Panc1 (cell line): ENCODE measurements around the gene OLAH. TPM values are rescaled to one million over a fixed set of nuclear protein-coding genes. Genes with fewer than 3 reads are reported as not detected.

Experiments used
- ATAC-seq: fragments of 200-7000 bp; cut with Tn5 transposase; 2 replicates; pipeline ENCODE4 v1.9.1; 2020; ENCODE audit warnings: mild to moderate bottlenecking, moderate library complexity
- BruUV-seq: library from RNA; stranded (reverse); fragments of 400-500 nt; replicated peaks from 2 replicates; lab custom pipeline; 2021; lab: Mats Ljungman, UMichigan
- CTCF ChIA-PET: fragments of 300-600 bp; sonication (Branson Sonifier 250); formaldehyde crosslinking; loops from one replicate; lab custom pipeline; 2022; ENCODE audit warnings: antibody characterized with exemption; lab: Charles Lee
- POLR2A ChIA-PET: fragments of 300-600 bp; sonication (Branson Sonifier 250); formaldehyde crosslinking; loops from one replicate; lab custom pipeline; 2022; ENCODE audit warnings: antibody characterized with exemption; lab: Charles Lee
- DNase-seq: peaks from one replicate; pipeline ENCODE4 v3.0.0-alpha.2; 2010; ENCODE audit warnings: low read depth, low spot score
- H3K27ac ChIP-seq: 2 replicates; pipeline ENCODE4 v1.5.1; 2011; ENCODE audit warnings: mild to moderate bottlenecking, low read length, inconsistent platforms
- H3K27me3 ChIP-seq: fragments of 200-500 bp; sonication (Bioruptor generic); 2 replicates; pipeline ENCODE4 v1.6.0; 2014; ENCODE audit warnings: low read length, inconsistent platforms; ENCODE audit not compliant: control insufficient read depth, insufficient read depth
- H3K36me3 ChIP-seq: fragments of 200-500 bp; sonication (Bioruptor generic); 2 replicates; pipeline ENCODE4 v1.5.1; 2014; ENCODE audit warnings: inconsistent platforms, mild to moderate bottlenecking, low read length, moderate library complexity; ENCODE audit not compliant: control insufficient read depth, insufficient read depth
- H3K4me1 ChIP-seq: 2 replicates; pipeline ENCODE4 v1.5.1; 2011; ENCODE audit warnings: inconsistent platforms, mild to moderate bottlenecking, low read length, moderate library complexity; ENCODE audit not compliant: control insufficient read depth, insufficient read depth
- H3K4me3 ChIP-seq, 2 experiments: 2 replicates each; pipeline ENCODE4 v1.5.1; 2011 to 2012; ENCODE audit warnings: low read depth in 2 of 2, low read length in 2 of 2, mild to moderate bottlenecking in 2 of 2, inconsistent platforms in 1 of 2, moderate library complexity in 1 of 2
- H3K9me3 ChIP-seq: fragments of 200-500 bp; sonication (Bioruptor generic); 2 replicates; pipeline ENCODE4 v1.5.1; 2014; ENCODE audit warnings: low read depth, mild to moderate bottlenecking, inconsistent platforms, low read length, moderate library complexity; ENCODE audit not compliant: control insufficient read depth, insufficient read depth
- CTCF ChIP-seq: fragments of 450-650 bp; IDR thresholded peaks from 2 replicates; pipeline ENCODE4 v1.5.1; 2017; ENCODE audit warnings: mild to moderate bottlenecking
- SIN3A ChIP-seq: IDR thresholded peaks from 2 replicates; pipeline ENCODE4 v1.6.1; 2012; ENCODE audit warnings: low read depth, mild to moderate bottlenecking, low read length, moderate library complexity, borderline replicate concordance; ENCODE audit not compliant: insufficient read depth
- TCF7L2 ChIP-seq: IDR thresholded peaks from 2 replicates; pipeline ENCODE4 v1.6.1; 2011; ENCODE audit warnings: mild to moderate bottlenecking, low read depth, low read length, inconsistent platforms
- in situ Hi-C: cut with HindIII; loops from 2 replicates; pipeline ENCODE4 v1.10.0; 2016; ENCODE audit warnings: low sequenced_read_pairs, low pct_unique_long_range_greater_than_20kb
- intact Hi-C: fragments of 100-400 bp; cut with micrococcal nuclease; formaldehyde crosslinking; loops from one replicate; pipeline ENCODE4 v1.10.0; 2022; ENCODE audit not compliant: unreplicated experiment
- total RNA-seq: library from RNA; stranded (reverse); gene quantifications from one replicate; pipeline ENCODE4 v1.2.1, GENCODE V29; 2021; ENCODE audit not compliant: unreplicated experiment

Gene OLAH
- total RNA-seq, 1 experiment from 2014 or later = not detected

DNA sequence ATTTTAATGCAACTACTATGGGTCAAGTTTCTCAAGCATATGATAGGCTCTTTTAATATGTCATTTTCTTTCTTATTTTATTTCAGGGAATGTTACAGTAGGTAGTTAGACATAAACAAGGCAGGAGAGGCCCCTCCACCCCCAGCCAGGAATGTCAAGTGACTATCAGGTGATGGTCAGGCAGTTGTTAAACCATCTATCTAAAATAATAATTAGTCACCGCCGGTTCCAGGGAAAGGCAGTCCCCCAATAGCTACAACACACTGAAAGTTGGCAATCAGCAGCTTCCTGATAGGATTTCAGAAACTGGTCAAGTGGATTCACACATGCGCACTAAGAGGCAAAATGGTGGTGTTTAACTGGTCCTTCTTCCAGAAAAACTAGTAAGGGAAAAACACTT lies 9.3 kb downstream of the OLAH start:
- no TSS peak for BruUV-seq
- in situ Hi-C loops = no loop called here
- no peak for TF ChIP-seq TCF7L2
- no peak for TF ChIP-seq CTCF
- TF ChIP-seq SIN3A = no peak
- Histone ChIP-seq H3K9me3 (no peaks in the 10 kb centered on the region), H3K4me1 (no peaks in the 10 kb centered on the region), H3K27ac (no peak overlapping the region), H3K27me3 (no peaks in the 10 kb centered on the region), H3K36me3 (no peaks in the 10 kb centered on the region), H3K4me3 (no peak overlapping the region)
- intact Hi-C loops = no loop called here
- ATAC-seq (no peak), DNase-seq (no peak)
- ChIA-PET CTCF (no interaction called here), POLR2A (no interaction called here)

DNA sequence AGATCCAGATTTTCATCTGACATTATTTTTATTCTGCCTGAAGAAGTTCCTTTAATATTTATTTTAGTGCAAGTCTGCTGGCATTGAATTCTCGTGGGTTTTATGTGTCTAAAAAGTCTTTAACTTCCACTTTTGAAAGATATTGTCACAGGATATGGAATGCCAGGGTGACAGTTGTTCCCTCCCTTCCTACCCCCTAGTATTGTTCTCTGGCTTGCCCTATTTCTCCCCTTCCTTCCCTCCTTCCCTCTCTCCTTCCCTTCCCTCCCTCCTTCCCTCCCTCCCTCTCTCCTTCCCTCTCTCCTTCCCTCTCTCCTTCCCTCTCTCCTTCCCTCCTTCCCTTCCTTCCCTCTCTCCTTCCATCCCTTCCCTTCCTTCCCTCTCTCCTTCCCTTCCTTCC lies 14.9 kb downstream of the OLAH start:
- no peak overlapping the region for H3K27ac ChIP-seq
- no peak overlapping the region for H3K4me3 ChIP-seq
- intact Hi-C loops (no loop called here), in situ Hi-C loops (no loop called here)
- BruUV-seq = no TSS peak
- ChIA-PET POLR2A (no interaction called here), CTCF (no interaction called here)
- H3K4me1 ChIP-seq = no peaks in the 10 kb centered on the region
- H3K36me3 ChIP-seq = no peaks in the 10 kb centered on the region
- TF ChIP-seq CTCF = no peak
- TF ChIP-seq SIN3A = no peak
- H3K27me3 ChIP-seq = no peaks in the 10 kb centered on the region
- no peaks in the 10 kb centered on the region for H3K9me3 ChIP-seq
- ATAC-seq = no peak
- no peak for DNase-seq

- no peak for DNase-seq
- Histone ChIP-seq H3K27ac (no peak overlapping the region), H3K4me1 (no peaks in the 10 kb centered on the region), H3K36me3 (no peaks in the 10 kb centered on the region), H3K27me3 (no peaks in the 10 kb centered on the region), H3K9me3 (no peaks in the 10 kb centered on the region), H3K4me3 (no peak overlapping the region)
- POLR2A ChIA-PET = no interaction called here
- BruUV-seq = no TSS peak
- ATAC-seq = no peak
- in situ Hi-C loops (no loop called here), intact Hi-C loops (no loop called here)
- TF ChIP-seq SIN3A (no peak), CTCF (no peak)
- CTCF ChIA-PET = no interaction called here
Measured at GRCh38 chr10:15059914-15060313, 16.2 kb downstream of the OLAH start.
